ENCODE data around the gene LRRFIP1. TPM values are rescaled to one million over a fixed set of nuclear protein-coding genes. Genes with fewer than 3 reads are reported as not detected.

Gene LRRFIP1
- total and polyA plus RNA-seq, 10 of the 15 experiments (the other 5 are each of a cell fraction or from before 2014, with no cell fraction given): 36.2 to 120 (median 74.3) TPM

DNA sequence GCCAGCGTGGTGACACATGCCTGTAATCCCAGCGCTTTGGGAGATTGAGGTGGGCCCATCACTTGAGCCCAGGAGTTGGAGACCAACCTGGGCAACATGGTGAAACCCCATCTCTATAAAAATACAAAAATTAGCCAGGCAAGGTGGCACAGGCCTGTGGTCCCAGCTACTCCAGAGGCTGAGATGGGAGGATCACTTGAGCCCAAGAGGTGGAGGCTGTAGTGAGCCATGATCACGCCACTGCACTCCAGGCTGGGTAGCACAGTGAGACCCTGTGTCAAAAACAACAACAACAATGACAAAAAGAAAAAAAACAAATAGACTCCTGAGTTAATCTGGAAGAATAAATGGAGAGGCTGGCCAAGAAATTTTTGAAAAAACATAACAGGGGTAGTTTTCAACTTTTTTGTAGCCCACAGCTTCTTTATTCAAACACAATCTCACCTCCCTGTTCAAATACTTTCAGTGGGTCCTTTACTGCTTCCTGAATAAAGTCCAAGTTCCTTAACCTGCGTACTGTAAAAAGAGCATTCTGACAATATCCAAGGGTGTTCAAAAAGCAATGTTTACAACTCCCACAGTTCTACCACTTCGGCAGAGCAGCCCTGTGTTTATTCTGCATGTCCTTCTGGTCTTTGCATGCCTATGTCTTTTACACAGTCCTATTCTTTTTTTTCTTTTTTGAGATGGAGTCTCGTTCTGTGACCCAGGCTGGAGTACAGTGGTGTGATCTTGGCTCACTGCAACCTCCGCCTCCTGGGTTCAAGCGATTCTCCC is 53.5 kb downstream of the LRRFIP1 start (continued):
- TF ChIP-seq, protein P1, sequence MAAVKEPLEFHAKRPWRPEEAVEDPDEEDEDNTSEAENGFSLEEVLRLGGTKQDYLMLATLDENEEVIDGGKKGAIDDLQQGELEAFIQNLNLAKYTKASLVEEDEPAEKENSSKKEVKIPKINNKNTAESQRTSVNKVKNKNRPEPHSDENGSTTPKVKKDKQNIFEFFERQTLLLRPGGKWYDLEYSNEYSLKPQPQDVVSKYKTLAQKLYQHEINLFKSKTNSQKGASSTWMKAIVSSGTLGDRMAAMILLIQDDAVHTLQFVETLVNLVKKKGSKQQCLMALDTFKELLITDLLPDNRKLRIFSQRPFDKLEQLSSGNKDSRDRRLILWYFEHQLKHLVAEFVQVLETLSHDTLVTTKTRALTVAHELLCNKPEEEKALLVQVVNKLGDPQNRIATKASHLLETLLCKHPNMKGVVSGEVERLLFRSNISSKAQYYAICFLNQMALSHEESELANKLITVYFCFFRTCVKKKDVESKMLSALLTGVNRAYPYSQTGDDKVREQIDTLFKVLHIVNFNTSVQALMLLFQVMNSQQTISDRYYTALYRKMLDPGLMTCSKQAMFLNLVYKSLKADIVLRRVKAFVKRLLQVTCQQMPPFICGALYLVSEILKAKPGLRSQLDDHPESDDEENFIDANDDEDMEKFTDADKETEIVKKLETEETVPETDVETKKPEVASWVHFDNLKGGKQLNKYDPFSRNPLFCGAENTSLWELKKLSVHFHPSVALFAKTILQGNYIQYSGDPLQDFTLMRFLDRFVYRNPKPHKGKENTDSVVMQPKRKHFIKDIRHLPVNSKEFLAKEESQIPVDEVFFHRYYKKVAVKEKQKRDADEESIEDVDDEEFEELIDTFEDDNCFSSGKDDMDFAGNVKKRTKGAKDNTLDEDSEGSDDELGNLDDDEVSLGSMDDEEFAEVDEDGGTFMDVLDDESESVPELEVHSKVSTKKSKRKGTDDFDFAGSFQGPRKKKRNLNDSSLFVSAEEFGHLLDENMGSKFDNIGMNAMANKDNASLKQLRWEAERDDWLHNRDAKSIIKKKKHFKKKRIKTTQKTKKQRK (IDR thresholded peaks at IDR 0.05; ENCODE audit: low read depth, low read length): no peak
- TF ChIP-seq TCF12 (IDR thresholded peaks at IDR 0.05; ENCODE audit: low read depth, low read length): no peak

- TF ChIP-seq E2F8 (IDR thresholded peaks at IDR 0.05; ENCODE audit: low read depth, partially characterized antibody) (no peak), BRCA1 (IDR thresholded peaks at IDR 0.05; ENCODE audit: low read depth, low read length) (no peak), SP1 (IDR thresholded peaks at IDR 0.05; ENCODE audit: low read depth, low read length) (no peak), SMAD5 (IDR thresholded peaks at IDR 0.05; ENCODE audit: low read depth) (no peak)
- H3K27me3 ChIP-seq (replicated peaks in 1 of 2; ENCODE audit: control insufficient read depth in 2 of 2, insufficient read depth in 2 of 2, low read length in 1 of 2): no peaks in the 10 kb centered on the region
- FAIRE-seq (no peak), ATAC-seq (no peak), DNase-seq (ENCODE audit: low read depth, low spot score) (no peak)
- ChIA-PET POLR2A (interaction anchor here (0.7 kb wide), 1 partner anchor 9 kb away, joined by 3 read pairs; no protein-coding TSS in a partner anchor), SMC1A (ENCODE audit: uncharacterized antibody, unreplicated experiment) (interaction anchor here (0.7 to 2.2 kb wide), 5 partner anchors 7 to 63 kb away, joined by 3 to 6 read pairs (median 4); no protein-coding TSS in a partner anchor), RAD21 (ENCODE audit: unreplicated experiment) (interaction anchor here (0.9 kb wide), 1 partner anchor 10 kb away, joined by 3 read pairs; no protein-coding TSS in a partner anchor), CTCF (interaction anchor here (0.6 to 1.4 kb wide), 4 partner anchors 9 to 63 kb away, joined by 3 to 4 read pairs (median 3); no protein-coding TSS in a partner anchor)
- no peak overlapping the region for H2AFZ ChIP-seq (ENCODE audit: control insufficient read depth, low read depth, low read length)
- intact Hi-C loops (cut with micrococcal nuclease; ENCODE audit: unreplicated experiment): no loop called here
- no peak overlapping the region for H3K4me3 ChIP-seq
- no peak overlapping the region for H3K27ac ChIP-seq (ENCODE audit: control insufficient read depth, insufficient read depth)
- no peaks in the 10 kb centered on the region for H4K20me1 ChIP-seq (ENCODE audit: control insufficient read depth, insufficient read depth)
- in situ Hi-C loops (cut with MboI): no loop called here
- no peak overlapping the region for H3K9ac ChIP-seq (ENCODE audit: control insufficient read depth, insufficient read depth, low read length)
- no peaks in the 10 kb centered on the region for H3K79me2 ChIP-seq (ENCODE audit: control insufficient read depth, insufficient read depth, low read length)
- no peak overlapping the region for H3K4me2 ChIP-seq (ENCODE audit: control insufficient read depth, insufficient read depth)
- H3K9me3 ChIP-seq (replicated peaks; ENCODE audit: control insufficient read depth, insufficient read depth, low read length): no peaks in the 10 kb centered on the region
- WGBS (ENCODE audit: insufficient coverage, insufficient replicate concordance, low lambda C conversion rate, missing lambda C conversion rate): 72% methylated on average over 7 of the region's 7 CpGs
- no peaks in the 10 kb centered on the region for H3K36me3 ChIP-seq (ENCODE audit: control insufficient read depth in 2 of 2, insufficient read depth in 2 of 2, low read length in 1 of 2)
- H3K4me1 ChIP-seq (ENCODE audit: control insufficient read depth, insufficient read depth, low read length): peaks cover 5% of the 10 kb centered on the region
- no TSS peak for BruUV-seq (replicated peaks)
Observed at GRCh38 chr2:237682151-237682550, 54.8 kb downstream of the LRRFIP1 start.

Measured in GM12878 (cell line).